HepG2 (cell line): ENCODE results near the gene OR2F2.

ENCODE experiments used
- EP300 ChIP-seq, 3 experiments: sonication (generic) in 1 of 3; formaldehyde crosslinking in 1 of 3; IDR thresholded peaks; 2 replicates each; pipeline versions ENCODE4 v1.5.1 to v1.6.1; 2011 to 2020; ENCODE audit warnings: low read depth in 2 of 3, low read length in 2 of 3, borderline replicate concordance in 1 of 3, improper control_type of control experiment in 1 of 3, mild to moderate bottlenecking in 1 of 3, missing genetic modification reagents in 1 of 3, moderate library complexity in 1 of 3
- HOXA5 ChIP-seq: sonication (generic); formaldehyde crosslinking; IDR thresholded peaks from 2 replicates; pipeline ENCODE4 v1.4.0; 2020; ENCODE audit warnings: missing genetic modification reagents
- ZKSCAN1 ChIP-seq: fragments of 150-350 bp; IDR thresholded peaks from 2 replicates; pipeline ENCODE4 v1.6.1; 2014; ENCODE audit warnings: low read length
- TF ChIP-seq, protein P1 (sequence below): sonication (generic); formaldehyde crosslinking; IDR thresholded peaks from 2 replicates; pipeline ENCODE4 v1.5.0; 2020; ENCODE audit warnings: mild to moderate bottlenecking, missing genetic modification reagents, moderate library complexity

DNA sequence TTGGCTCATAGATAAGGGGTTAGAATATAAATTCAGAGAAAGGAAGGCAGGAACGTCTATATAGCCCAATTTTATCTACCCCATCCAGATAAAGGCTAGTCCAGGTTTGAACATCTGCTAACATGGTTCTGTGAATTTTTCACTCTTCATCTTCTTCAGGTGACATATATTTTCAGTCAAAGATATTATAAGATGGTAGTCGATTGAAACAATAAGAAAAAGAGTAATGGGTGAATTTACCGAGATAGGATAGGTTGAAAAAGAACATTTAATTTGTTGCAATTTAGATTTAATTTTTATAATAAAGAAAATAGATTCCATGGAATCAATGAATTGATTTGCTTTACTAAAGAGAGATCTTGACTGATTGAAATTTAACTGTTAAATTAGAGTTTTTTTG, 19.5 kb downstream of the OR2F2 start, which contains the start of gene OR2F1:
- TF ChIP-seq, protein P1, sequence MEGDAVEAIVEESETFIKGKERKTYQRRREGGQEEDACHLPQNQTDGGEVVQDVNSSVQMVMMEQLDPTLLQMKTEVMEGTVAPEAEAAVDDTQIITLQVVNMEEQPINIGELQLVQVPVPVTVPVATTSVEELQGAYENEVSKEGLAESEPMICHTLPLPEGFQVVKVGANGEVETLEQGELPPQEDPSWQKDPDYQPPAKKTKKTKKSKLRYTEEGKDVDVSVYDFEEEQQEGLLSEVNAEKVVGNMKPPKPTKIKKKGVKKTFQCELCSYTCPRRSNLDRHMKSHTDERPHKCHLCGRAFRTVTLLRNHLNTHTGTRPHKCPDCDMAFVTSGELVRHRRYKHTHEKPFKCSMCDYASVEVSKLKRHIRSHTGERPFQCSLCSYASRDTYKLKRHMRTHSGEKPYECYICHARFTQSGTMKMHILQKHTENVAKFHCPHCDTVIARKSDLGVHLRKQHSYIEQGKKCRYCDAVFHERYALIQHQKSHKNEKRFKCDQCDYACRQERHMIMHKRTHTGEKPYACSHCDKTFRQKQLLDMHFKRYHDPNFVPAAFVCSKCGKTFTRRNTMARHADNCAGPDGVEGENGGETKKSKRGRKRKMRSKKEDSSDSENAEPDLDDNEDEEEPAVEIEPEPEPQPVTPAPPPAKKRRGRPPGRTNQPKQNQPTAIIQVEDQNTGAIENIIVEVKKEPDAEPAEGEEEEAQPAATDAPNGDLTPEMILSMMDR (CRISPR knock-in tag): no peak
- TF ChIP-seq HOXA5 (CRISPR knock-in tag) (no peak), EP300 (IDR thresholded peaks at IDR 0.05; ENCODE audit: low read depth in 2 of 2, low read length in 2 of 2) (no peak), EP300 (CRISPR knock-in tag; IDR thresholded peaks at IDR 0.05; ENCODE audit: borderline replicate concordance) (no peak), ZKSCAN1 (no peak)
